ENCODE measurements around the gene KCTD21.

Gene KCTD21

GRCh38 chr11:78216571-78217287 lies 28.3 kb upstream of the KCTD21 start:
- no peak for TF ChIP-seq CTCF (IDR thresholded peaks at IDR 0.05; ENCODE audit: low read depth, low read length, missing control alignments)
- no peak overlapping the region for H3K27ac ChIP-seq
- no peak for DNase-seq
- in situ Hi-C loops (cut with HindIII; ENCODE audit: low pct_ligation_motif_present, low sequenced_read_pairs): no loop called here
- H3K27me3 ChIP-seq (replicated peaks): no peaks in the 10 kb centered on the region
- H3K4me3 ChIP-seq (ENCODE audit: low read depth, low read length): no peak overlapping the region
- peaks cover 57% of the 10 kb centered on the region for H3K36me3 ChIP-seq (replicated peaks)

- Histone ChIP-seq H3K36me3 (replicated peaks) (peaks cover 53% of the 10 kb centered on the region), H3K27me3 (replicated peaks) (no peaks in the 10 kb centered on the region), H3K27ac (no peak overlapping the region), H3K4me3 (ENCODE audit: low read depth, low read length) (no peak overlapping the region)
- TF ChIP-seq CTCF (IDR thresholded peaks at IDR 0.05; ENCODE audit: low read depth, low read length, missing control alignments): no peak
- in situ Hi-C loops (cut with HindIII; ENCODE audit: low pct_ligation_motif_present, low sequenced_read_pairs): no loop called here
- DNase-seq: no peak
Measured at GRCh38 chr11:78216021-78216420, 27.6 kb upstream of the KCTD21 start.

- H3K36me3 ChIP-seq (replicated peaks): peaks cover 52% of the 10 kb centered on the region
- no peaks in the 10 kb centered on the region for H3K27me3 ChIP-seq (replicated peaks)
- DNase-seq: no peak
- no peak overlapping the region for H3K4me3 ChIP-seq (ENCODE audit: low read depth, low read length)
- no peak for TF ChIP-seq CTCF (IDR thresholded peaks at IDR 0.05; ENCODE audit: low read depth, low read length, missing control alignments)
- no peak overlapping the region for H3K27ac ChIP-seq
- in situ Hi-C loops (cut with HindIII; ENCODE audit: low pct_ligation_motif_present, low sequenced_read_pairs): no loop called here
Measured at GRCh38 chr11:78214331-78215194, 26.1 kb upstream of the KCTD21 start.

- H3K36me3 ChIP-seq (replicated peaks): peaks cover 59% of the 10 kb centered on the region
- TF ChIP-seq CTCF (IDR thresholded peaks at IDR 0.05; ENCODE audit: low read depth, low read length, missing control alignments): no peak
- no peak overlapping the region for H3K4me3 ChIP-seq (ENCODE audit: low read depth, low read length)
- no peaks in the 10 kb centered on the region for H3K27me3 ChIP-seq (replicated peaks)
- in situ Hi-C loops (cut with HindIII; ENCODE audit: low pct_ligation_motif_present, low sequenced_read_pairs): no loop called here
- DNase-seq: no peak
- H3K27ac ChIP-seq: no peak overlapping the region
Measured at GRCh38 chr11:78213526-78214330, 25.3 kb upstream of the KCTD21 start.

GRCh38 chr11:78212586-78213371 lies 24.4 kb upstream of the KCTD21 start:
- Histone ChIP-seq H3K36me3 (replicated peaks) (peaks cover 65% of the 10 kb centered on the region), H3K27ac (no peak overlapping the region), H3K27me3 (replicated peaks) (no peaks in the 10 kb centered on the region), H3K4me3 (ENCODE audit: low read depth, low read length) (no peak overlapping the region)
- TF ChIP-seq CTCF (IDR thresholded peaks at IDR 0.05; ENCODE audit: low read depth, low read length, missing control alignments): no peak
- no peak for DNase-seq
- in situ Hi-C loops (cut with HindIII; ENCODE audit: low pct_ligation_motif_present, low sequenced_read_pairs): no loop called here
